COLO829 (cell line): ENCODE results near the gene IL5.
"Not testable (repeated sequence)": the region's sequence is repeated elsewhere in the genome, so short reads cannot be mapped to it uniquely, and the experiment has no call there.

Experiments
- DNase-seq: peaks from one replicate; pipeline ENCODE4 v3.0.0; 2012; ENCODE audit warnings: low spot score

The IL5 gene

GRCh38 chr5:132543472-132544201, at the start of gene IL5:
IL5 (minus strand) TSS chr5:132543522; CDS start chr5:132543478, 44 bp downstream.
- no peak for DNase-seq

DNA sequence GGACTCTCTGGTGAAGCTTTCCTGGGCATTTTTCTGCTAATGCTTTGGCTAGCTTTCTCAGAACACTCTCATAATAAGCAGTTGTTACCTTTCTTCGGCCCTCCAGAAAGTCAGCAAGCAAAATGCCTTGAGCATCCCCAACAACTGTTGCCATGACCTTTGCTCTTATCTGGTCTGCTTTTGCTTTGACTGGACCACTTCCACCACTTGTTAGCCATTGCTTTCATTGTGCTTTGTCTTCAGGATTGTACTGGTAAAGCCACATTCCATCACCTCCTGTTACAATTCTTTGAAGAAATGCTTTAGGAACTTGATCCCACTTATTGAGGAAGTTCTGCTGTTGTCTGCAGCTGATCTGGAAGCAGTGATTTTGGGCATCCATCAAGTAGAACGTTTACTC, 49.2 kb upstream of the IL5 start:
- no peak for DNase-seq

DNA sequence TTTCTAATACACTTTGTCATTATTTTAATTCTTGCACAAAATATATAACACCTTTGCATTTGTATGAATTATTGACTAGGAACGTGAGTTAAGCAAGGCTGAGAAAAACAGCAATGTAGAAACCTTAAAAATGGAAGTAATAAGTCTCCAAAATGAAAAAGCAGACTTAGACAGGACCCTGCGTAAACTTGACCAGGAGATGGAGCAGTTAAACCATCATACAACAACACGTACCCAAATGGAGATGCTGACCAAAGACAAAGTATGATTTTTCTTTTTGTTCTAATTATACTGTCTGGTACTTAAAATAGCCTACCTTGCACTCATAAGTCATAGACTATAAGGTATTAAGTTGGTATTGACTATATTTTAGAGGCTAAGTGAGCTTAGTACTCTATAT, 47.8 kb upstream of the IL5 start:
- DNase-seq, result peak; percentile 0

GRCh38 chr5:132589467-132589866, 46.1 kb upstream of the IL5 start:
- no peak for DNase-seq

DNA sequence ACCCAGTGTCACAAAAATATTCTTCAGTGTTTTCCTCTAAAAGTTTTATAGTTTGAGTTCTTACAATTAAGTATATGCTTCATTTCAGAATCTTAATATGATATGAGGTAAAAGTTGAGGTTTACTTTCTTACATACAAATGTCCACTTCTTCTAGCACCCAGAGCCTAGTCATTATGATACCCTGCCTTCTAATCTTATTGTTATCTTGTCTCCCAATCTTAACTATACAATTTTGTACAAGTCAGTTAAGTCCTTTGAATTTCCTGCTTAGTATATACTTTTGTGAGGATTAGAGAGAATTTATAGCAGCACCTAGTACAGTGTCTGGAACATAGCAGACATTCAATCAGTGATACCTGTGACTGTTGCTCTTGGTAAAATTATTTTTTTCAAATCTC, 42.7 kb upstream of the IL5 start:
- DNase-seq, result no peak

GRCh38 chr5:132584560-132584959, 41.2 kb upstream of the IL5 start:
- DNase-seq, result not testable (repeated sequence)

DNA sequence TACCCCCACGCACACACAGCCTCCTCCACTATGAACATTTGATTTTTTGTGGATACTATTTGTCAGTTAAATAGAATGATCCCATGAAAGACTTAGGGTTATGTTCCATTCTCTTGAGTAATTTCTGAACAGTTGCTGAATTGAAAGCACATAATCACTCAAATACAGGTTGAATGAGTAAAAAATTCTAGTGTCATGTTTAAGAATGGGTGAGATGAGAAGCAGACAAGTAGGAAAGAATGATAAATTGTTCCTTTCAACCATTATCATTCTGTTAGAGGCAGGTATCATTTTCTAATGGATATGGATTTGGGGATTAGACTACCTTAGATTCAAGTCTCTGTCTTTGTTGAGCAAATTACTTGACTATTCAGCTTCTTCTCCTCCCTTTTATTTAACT, 32.8 kb upstream of the IL5 start:
- no peak for DNase-seq

DNA sequence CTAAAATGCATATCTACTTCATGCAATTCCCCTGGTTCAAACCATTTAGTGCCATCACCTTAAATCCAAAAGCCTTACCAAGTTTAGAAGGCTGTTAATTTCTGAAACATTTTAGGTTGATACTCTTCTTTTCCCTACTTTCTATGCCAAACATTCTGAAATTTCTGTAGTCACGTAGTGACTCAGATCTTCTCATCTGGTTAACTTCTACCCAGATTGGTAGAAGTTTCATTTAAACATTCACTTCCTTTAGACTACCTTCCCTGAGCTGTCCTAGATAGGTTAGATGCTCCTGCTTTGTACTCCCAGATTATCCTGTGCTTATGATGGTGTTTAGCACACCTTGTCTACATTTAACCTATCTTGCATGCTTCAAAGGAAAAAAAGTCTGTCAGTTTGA, 23.3 kb upstream of the IL5 start:
- DNase-seq, result no peak

DNA sequence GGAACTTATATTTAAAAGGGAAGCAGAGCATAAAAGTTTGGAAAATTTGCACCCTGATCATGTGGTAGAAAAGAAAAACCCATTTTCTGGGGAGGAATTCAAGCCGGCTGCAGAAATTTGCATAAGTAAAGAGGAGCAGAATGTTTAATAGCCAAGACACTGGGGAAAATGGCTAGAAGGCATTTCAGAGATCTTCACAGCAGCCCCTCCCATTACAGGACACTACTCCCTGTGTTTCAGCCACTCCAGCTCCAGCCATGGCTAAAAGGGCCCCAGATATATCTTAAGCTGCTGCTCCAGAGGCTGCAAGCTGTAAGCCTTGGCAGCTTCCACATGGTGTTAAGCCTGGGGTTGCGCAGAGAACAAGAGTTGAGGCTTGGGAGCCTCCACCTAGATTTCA, 21.2 kb upstream of the IL5 start:
- DNase-seq, result not testable (repeated sequence)

GRCh38 chr5:132561601-132562000, 18.3 kb upstream of the IL5 start:
- DNase-seq, result no peak

DNA sequence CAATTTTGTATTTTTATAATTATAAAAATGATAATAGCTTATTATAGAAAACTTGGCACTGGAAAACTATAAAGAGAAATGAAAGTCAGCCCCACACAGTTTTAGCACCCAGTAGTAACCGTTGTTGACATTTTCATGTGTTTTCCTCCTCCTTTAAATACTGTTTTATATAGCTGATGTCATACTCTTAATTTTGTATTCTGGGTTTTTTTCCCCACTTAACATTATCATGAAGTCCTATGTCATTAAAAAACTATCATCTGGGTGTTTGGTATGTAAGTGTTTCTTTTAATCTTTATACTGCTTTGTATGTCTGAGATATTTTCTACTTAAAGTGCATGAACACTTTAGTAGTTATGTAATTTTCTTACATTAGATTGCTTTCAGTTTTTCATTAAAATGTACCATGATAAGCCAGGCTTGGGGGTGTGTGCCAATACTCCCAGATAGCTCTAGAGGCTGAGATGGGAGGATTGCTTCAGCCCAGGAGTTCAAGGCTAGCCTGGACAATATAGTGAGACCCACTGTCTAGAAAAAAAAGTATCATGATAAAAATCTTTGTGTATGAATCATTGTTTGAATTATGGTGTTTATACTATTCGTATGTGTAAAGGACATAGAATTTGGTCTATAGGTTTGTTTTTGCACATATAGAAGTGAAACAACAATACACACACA, 16.2 kb upstream of the IL5 start:
- DNase-seq, result no peak

DNA sequence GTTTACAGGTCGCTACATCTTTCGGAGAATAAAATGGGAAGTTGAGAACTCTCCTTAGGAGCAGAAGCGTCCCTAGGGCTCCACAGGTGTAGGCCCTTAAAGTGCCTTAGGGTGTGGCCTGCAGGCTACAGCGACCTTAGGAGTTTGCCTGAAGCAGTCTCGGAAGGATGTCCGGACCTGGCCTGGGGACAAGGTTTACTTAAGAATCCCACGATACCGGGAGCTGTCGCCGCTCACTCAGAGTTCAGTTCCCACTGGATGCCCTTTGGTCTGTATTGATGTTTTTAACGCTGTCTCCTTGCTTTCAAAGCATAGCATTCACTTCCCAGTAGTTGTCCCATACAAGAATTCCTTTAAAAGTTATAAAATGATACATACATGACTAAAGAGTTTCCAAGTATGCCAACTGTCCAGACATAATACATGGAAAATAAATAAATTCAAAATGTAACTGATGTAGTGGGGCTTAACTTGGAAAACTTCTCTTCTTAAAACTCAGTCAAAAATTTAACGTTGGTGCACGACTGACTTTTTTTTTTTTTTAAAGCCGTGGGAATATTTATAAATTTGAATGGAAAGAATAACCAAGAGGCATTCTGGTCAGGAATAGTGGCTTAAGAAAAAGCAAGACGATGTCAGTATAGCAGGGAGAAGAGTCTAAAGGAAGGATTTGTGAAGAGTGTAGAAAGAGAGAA, 14.3 kb upstream of the IL5 start:
- DNase-seq, result no peak

DNA sequence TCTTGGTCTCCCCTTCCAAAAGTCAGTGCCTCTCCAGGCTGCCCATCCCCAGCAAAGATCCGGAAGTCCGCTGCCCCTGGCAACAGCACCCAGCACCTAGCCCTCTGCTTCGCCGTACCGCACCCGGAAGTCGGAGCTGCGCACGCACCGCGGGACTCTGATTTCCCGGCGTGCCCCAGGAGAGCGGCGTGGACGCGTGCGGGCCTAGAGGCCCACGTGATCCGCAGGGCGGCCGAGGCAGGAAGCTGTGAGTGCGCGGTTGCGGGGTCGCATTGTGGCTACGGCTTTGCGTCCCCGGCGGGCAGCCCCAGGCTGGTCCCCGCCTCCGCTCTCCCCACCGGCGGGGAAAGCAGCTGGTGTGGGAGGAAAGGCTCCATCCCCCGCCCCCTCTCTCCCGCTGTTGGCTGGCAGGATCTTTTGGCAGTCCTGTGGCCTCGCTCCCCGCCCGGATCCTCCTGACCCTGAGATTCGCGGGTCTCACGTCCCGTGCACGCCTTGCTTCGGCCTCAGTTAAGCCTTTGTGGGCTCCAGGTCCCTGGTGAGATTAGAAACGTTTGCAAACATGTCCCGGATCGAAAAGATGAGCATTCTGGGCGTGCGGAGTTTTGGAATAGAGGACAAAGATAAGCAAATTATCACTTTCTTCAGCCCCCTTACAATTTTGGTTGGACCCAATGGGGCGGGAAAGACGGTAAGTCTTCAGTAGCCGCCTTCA, 13.6 kb upstream of the IL5 start, which contains the start of gene RAD50:
Gene RAD50 (plus strand): TSS at position 215 of the 715 bp plus-strand sequence. CDS start 348 bp downstream, at position 563.
- DNase-seq, result peak; percentile 47

- no peak for DNase-seq
Measured at GRCh38 chr5:132556153-132556762, 12.9 kb upstream of the IL5 start.

DNA sequence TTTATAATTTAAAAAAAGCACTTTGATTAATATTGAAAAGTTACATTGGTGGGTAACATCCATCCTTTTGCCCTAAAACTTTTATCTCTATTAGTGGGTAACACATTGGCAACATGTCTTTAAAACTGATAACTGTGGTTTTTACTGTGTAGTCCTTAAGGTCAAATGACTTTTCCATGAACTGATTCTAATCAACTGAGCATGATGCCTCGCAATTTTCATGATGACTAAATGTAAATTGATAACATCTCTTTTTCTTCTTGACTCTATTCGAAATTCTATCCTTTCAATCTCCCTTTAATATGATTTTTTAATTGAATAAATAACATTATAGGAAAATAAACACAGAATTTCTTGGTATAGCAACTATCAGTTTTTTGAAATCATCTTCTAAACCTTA, 6.3 kb upstream of the IL5 start:
- no peak for DNase-seq

GRCh38 chr5:132548834-132549233, 5.5 kb upstream of the IL5 start:
- DNase-seq, result not testable (repeated sequence)

GRCh38 chr5:132547269-132547668, 3.9 kb upstream of the IL5 start:
- no peak for DNase-seq

DNA sequence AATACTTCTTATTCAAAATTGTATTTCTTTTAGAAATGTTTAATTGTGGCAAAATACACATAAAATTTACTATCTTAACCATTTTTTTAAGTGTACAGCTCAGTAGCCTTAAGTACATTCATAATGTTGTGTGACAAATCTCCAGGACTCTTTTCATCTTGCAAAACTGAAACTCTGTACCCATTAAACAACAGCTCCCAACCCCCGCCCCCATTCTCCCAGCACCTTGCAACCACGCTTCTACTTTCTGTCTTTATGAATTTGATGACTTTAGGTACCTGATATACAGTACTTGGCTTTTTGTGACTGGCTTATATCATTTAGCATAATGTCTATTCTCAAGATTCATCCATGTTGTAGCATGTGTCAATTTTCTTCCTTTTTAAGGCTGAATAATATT, 2.8 kb upstream of the IL5 start:
- no peak for DNase-seq

GRCh38 chr5:132540764-132541163, 2.6 kb downstream of the IL5 start:
- no peak for DNase-seq

DNA sequence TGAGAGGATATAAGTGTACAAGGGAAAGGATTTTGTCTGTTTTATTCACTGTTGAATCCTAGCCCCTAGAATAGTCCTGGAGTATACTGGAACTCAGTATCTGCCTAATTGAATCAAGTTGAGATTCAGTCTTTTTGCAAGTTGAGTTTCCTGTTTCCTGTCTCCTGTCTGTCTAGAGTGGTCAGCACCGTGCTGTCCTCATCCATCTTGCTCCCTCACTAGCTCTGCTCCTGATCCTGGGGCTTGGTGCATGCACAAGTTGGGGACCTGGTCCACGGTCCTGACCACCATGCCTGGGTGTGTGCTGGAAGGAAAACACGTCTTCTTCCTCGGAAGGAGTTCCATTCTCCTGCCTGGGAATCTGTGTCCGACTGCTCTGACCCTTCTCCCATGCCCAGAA, 3.2 kb downstream of the IL5 start:
- DNase-seq, result no peak

GRCh38 chr5:132539716-132540115, 3.6 kb downstream of the IL5 start:
- no peak for DNase-seq

GRCh38 chr5:132530946-132531345, 12.4 kb downstream of the IL5 start:
- DNase-seq, result no peak
